ENCODE measurements around the gene ALG1. TPM values are rescaled to one million over a fixed set of nuclear protein-coding genes. Genes with fewer than 3 reads are reported as not detected.

Gene ALG1
- total and polyA plus RNA-seq, 2 donors (not counting 3 experiments of a cell fraction or from before 2014, with no cell fraction given) = 33.7 to 46.0 TPM

- ChIA-PET POLR2A (no interaction called here), CTCF (interaction anchor here (0.6 kb wide), 1 partner anchor 206 kb away, joined by 3 read pairs; no protein-coding TSS in a partner anchor)
- H3K4me1 ChIP-seq (ENCODE audit: control insufficient read depth, extremely low read depth, insufficient read depth, low read length) = no peaks in the 10 kb centered on the region
- no peak overlapping the region for H3K4me2 ChIP-seq (ENCODE audit: insufficient read depth, low read length)
- H3K36me3 ChIP-seq (ENCODE audit: control insufficient read depth in 2 of 2, extremely low read depth in 1 of 2, insufficient read depth in 2 of 2, low read length in 2 of 2) = no peaks in the 10 kb centered on the region
- H4K20me1 ChIP-seq (replicated peaks; ENCODE audit: control insufficient read depth, extremely low read depth, insufficient read depth, low read length) = no peaks in the 10 kb centered on the region
- dilution Hi-C loops (cut with MboI; ENCODE audit: extremely low pct_ligation_motif_present, low sequenced_read_pairs) = no loop called here
- no peak for FAIRE-seq
- DNase-seq (ENCODE audit: low read depth, low spot score) = no peak
- intact Hi-C loops (cut with micrococcal nuclease) = no loop called here
- no peak overlapping the region for H3K27ac ChIP-seq (ENCODE audit: insufficient read depth, low read depth, low read length)
- no peaks in the 10 kb centered on the region for H3K9me1 ChIP-seq (replicated peaks; ENCODE audit: control insufficient read depth, extremely low read depth, insufficient read depth, low read length)
- H2AFZ ChIP-seq (ENCODE audit: low read depth, low read length) = no peak overlapping the region
- no peak for TF ChIP-seq EZH2 (IDR thresholded peaks at IDR 0.05; ENCODE audit: borderline replicate concordance, low read depth, low read length, severe bottlenecking)
- no peak for TF ChIP-seq CTCF (IDR thresholded peaks at IDR 0.05; ENCODE audit: extremely low read depth in 1 of 2, insufficient read depth in 1 of 2, low read depth in 1 of 2, low read length in 2 of 2)
- TF ChIP-seq GATA2 (IDR thresholded peaks at IDR 0.05; ENCODE audit: insufficient read depth, insufficient read length, low read depth, low read length) = no peak
- no peak for TF ChIP-seq MYC (IDR thresholded peaks at IDR 0.05; ENCODE audit: low read depth, low read length)
- TF ChIP-seq POLR2A (IDR thresholded peaks at IDR 0.05; ENCODE audit: low read depth, low read length) = no peak
- TF ChIP-seq MAX (IDR thresholded peaks at IDR 0.05; ENCODE audit: insufficient read depth, insufficient read length) = no peak
- no peak for TF ChIP-seq POLR2AphosphoS5 (IDR thresholded peaks at IDR 0.05; ENCODE audit: insufficient read depth, low read depth, low read length)
- no peak for TF ChIP-seq JUN (IDR thresholded peaks at IDR 0.05; ENCODE audit: borderline replicate concordance, insufficient read depth, insufficient read length, low read depth)
- no peak for TF ChIP-seq FOS (IDR thresholded peaks at IDR 0.05; ENCODE audit: borderline replicate concordance, insufficient read depth, low read length)
- no peaks in the 10 kb centered on the region for H3K79me2 ChIP-seq (ENCODE audit: control insufficient read depth, insufficient read depth, low read length)
- no peaks in the 10 kb centered on the region for H3K9me3 ChIP-seq (replicated peaks; ENCODE audit: control insufficient read depth, insufficient read depth, low read length)
- BruUV-seq (replicated peaks) = no TSS peak
- H3K4me3 ChIP-seq (replicated peaks in 1 of 3; ENCODE audit: insufficient read depth in 1 of 3, low read depth in 1 of 3, low read length in 3 of 3) = no peak overlapping the region
- no peak overlapping the region for H3K9ac ChIP-seq (replicated peaks; ENCODE audit: extremely low read depth, insufficient read depth, low read length)
- H3K27me3 ChIP-seq (ENCODE audit: control insufficient read depth in 2 of 2, insufficient read depth in 2 of 2, low read length in 2 of 2) = peaks cover 0 to 3% of the 10 kb centered on the region in 2 experiments
Observed at GRCh38 chr16:5062790-5063765, 8.6 kb upstream of the ALG1 start.
